Activated naive CD4-positive, alpha-beta T cell (primary cell): ENCODE measurements around the gene DNAH8.
"Not testable (repeated sequence)": the region's sequence is repeated elsewhere in the genome, so short reads cannot be mapped to it uniquely, and the experiment has no call there.

ENCODE experiments used
- DNase-seq, 4 experiments: peaks; one replicate each; lab custom pipeline; 2025; lab: John Stamatoyannopoulos, UW

DNAH8 gene

DNA sequence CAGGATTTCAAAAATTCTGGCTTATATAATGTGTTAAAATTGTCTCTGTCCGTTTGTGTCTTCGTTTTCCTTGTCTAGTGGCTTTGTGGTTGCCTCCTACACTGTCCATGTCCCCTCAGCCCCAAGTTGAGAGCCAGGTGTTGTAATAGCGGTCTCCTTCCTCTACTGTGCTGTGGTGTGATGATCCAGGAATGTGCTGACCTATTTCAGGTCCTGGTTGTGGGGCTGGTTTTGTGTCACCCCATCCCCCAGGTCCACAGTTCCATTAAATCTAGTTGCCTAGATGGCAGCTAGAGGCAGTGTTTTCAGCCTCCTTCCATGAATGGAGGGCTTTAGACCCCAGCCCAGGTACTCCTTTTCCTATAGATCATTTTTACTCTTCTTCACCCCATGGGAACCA lies 128.7 kb downstream of the DNAH8 start:
- no peak for DNase-seq

DNA sequence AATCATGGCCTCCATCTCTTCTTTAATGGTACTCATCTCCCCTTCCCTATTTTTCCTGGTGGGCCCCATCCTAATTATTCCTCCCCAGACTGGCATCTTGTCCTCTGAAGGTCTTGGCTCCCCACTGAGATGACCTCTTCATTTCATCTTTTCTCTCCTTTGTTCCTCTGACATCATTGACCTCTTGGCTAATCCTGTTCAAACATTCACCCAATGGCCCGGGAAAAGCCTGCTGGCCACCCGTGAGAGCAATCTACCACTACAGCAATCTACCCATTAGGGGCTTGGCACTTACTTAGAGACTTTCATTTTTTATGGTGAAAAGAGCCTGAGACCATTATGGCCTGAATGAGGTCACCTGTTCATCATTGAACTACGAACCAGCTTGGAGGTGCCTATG lies 130.8 kb downstream of the DNAH8 start:
- DNase-seq, result no peak

DNA sequence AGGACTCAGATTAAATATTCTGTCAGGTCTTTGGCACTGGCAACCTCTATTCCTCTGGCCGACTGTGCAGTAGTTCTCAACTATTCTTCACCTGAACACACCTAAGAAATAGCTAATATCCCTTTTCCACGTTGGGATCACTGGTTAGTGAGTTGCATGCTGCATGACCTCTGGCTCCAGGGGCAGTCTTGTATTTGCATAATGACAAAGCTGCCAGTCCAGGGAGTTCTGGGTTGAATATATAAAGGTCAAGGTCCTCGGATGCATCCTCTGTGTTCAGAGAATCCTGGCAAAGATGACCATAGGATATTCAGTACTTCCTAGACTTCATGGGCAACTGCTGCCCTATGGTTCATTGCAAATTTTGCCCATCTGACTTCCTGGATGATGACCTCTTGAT lies 131.2 kb downstream of the DNAH8 start:
- no peak for DNase-seq

DNA sequence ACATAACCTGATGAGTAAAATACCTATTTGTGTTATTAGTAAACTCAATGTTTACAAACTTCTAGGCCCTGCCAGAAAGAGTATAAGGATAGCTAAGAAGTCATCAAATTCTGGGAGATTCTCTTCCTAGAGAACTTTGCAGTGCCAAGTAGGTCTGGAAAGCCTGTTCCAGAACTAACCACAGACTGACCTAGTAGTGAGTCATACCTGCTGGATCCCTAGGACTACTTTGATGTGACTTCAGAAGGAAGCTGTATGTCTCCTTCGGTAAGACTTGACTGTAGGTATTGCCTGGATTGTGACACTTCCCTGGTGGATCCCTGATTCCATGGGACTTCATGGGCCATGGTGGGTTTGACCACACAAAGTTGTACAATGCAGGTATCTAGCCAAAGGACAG lies 131.7 kb downstream of the DNAH8 start:
- no peak for DNase-seq

DNA sequence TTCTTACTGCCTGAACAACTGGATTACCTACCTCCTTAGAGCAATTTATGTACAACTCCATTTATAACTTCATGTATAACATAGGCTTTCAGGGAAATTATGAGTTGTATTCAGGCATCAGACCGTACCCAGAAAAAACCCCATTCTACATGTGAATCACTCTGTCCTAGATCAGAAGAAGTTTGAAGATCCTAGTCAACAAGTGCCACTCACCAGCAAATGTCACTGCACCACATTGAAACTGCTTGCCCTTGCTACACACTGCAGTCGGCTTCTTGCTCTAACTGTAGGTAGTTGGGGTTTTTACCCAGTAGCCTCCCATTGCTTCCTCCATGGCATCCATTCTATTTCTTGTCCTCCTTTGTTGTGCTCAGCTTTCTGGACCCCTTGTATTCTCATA lies 132.4 kb downstream of the DNAH8 start:
- no peak for DNase-seq

DNA sequence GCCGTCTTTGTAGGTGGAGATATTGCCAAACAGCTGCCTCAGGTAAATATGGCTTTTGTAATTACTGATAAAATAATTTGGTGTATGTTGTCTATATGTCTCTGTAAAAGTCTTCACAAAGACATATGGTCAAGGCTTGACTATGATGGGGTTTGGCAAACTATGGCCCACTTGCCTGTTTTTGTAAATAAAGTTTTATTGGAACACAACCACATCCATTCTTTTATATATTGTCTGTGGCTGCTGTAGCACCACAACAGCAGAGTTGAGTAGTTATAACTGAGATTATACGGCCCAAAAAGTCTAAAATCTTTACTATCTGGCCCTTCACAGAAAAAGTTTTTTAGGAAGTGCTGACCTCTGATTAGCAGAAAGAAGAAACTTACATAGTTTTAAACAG lies 133.6 kb downstream of the DNAH8 start:
- DNase-seq, result no peak

DNA sequence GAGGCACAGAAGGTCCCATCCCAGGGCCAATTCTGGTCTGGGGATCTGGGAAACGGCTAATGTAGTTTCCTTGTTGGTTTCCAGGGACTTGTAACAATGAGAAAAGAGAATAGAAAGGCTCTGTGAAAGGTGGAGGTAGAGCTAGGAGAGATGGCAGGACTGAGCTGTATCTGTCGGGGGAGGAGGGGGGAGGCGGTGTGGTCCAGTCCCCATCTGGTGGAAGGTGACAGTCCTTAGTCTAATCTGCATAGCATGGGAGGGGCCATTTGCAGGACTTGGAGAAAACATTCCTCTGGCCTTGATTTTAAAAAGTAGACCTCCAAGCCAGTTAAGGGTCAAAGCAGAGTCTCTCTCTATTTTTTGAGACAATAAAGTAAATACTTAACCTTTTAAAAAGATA lies 137.1 kb downstream of the DNAH8 start:
- no peak for DNase-seq

DNA sequence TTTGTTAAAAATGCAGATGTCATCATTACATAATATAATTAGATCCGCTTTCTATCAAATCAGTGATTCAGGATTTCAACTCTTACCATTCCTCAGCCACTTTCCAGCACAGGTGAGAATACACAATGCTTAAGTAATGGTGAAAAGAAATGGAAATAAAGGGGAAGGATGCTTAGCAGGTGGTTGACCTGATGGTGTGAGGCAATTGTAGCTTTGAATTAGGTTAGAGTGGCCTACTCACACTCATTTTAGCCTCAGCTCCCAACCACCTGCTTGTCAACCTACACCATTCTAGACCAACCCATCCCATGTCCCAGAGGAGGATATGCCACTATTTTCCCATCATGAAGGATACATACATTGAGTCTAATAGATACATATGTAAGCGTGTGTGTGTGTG lies 138.1 kb downstream of the DNAH8 start:
- DNase-seq, result no peak

DNA sequence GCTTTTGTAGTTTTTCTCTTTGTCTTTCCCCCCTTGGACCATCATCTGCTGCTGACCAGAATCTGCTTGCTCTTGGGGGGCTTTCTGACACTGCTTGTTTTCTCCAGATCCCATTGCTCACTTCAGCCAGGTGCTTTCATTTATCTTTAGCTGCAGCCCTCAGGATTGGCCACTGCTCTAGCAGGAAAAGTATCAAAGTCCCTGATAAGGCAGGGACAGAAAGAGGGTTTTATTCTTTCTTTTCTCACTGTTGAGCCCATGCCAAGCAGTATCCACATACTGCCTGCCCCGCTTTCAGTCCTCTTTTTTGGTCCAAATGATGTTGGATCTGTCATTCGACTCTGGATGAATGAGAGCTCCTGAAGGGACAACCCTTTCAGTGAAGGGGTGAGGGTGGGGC lies 141.4 kb downstream of the DNAH8 start:
- no peak for DNase-seq

DNA sequence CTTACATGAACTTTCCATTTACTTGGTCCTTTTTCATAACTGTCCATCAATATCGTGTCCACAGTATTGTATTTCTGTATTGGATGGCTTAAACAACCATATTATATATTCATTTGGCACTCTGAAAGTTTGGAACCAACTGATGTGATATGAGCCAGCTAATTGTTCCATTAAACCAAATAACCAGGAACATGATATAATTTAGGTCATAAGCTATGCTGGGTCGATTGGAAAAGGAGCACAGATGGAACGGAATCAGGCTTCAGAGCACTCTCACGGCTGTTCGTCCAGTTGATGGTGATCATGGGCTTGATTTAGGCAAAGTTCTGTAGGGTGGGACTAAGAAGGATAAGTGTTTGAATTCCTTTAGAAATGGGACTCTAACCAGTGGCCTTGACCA lies 142.7 kb downstream of the DNAH8 start:
- no peak for DNase-seq

DNA sequence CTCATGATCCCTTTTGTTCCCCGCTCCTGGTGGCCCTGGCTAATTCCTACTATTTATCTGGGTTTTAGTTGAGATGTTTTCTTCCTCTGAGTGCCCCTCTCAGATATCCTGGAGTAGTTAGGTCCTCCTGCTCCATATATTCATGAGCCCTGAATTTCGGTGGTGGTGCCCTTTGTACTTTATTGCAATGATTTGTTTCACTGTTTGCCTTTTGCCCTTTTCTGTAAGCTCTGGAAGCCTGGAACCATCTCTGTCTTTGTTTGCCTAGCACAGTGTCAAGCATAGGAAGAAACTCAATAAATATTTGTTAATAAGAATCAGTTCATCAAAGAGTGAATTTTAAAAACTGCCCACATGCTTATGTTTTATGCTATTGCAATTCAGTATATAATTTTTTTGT lies 144.9 kb downstream of the DNAH8 start:
- DNase-seq, result no peak

DNA sequence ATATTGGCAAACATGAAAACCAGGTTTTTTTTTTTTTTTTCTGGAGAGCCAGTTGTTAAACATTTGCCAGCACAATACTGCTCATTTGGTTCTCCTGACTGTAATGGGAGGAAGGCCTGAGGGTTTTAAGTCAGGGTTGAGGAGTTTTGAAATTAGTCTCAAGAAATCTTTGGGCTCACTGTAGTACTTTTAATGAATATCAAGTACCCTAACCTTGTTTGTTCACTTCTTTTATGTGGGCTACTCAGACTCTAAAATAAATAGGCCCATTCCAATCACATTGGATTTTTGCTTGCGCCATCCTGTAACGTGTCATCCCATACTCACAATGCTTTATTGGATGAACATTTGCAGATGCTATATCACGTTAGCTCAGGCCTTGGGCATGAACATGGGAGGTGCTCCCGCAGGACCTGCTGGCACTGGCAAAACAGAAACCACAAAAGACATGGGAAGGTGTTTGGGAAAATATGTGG lies 146.9 kb downstream of the DNAH8 start:
- DNase-seq, result no peak

DNA sequence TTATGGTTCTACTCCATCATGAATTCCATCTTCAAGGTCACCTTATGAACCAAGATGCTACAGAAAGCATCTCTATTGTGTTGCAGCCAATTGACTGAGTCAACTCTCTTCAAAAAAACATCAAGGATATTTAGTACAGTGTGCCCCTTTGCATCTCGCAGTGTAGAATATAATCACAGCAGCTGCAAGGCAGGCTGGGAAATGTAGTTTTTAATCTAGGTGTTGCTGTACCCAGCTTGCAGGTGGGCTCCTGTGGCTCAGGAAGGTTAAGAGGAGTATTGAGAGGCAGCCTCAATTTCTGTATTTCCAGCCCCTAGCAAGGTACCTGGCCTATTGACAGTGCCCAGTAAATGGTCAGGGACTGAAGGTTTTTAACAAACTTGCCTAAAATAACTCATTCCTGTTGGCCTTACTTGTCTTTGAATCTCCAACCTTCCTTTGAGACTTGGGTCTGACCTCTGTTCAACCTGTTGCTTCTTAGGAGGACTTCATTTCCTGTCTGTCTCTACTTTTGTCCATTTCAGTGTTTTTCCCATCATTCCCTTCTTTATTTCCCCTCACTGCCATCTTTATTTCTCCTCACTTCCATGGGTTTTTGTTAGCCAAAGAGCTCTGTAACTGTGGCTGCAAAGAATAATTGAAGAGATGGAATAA lies 150.5 kb downstream of the DNAH8 start:
- no peak for DNase-seq

DNA sequence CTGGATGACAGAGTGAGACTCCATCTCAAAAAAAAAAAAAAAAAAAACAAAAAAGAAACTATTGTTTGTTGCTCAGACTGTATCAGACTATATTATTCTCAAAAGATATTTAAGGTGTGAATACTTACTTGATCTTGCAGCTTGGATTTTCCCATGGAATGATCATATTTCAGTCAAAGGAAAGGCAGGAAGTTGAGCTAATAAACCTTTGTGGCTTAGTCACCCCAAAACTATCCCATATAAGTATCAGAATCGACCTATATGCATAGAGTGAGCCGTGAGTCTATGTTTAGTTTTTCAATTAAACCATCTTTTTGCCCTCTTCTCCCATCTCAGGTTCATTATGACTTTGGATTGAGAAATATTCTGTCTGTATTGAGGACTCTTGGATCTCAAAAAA lies 152.6 kb downstream of the DNAH8 start:
- no peak for DNase-seq

DNA sequence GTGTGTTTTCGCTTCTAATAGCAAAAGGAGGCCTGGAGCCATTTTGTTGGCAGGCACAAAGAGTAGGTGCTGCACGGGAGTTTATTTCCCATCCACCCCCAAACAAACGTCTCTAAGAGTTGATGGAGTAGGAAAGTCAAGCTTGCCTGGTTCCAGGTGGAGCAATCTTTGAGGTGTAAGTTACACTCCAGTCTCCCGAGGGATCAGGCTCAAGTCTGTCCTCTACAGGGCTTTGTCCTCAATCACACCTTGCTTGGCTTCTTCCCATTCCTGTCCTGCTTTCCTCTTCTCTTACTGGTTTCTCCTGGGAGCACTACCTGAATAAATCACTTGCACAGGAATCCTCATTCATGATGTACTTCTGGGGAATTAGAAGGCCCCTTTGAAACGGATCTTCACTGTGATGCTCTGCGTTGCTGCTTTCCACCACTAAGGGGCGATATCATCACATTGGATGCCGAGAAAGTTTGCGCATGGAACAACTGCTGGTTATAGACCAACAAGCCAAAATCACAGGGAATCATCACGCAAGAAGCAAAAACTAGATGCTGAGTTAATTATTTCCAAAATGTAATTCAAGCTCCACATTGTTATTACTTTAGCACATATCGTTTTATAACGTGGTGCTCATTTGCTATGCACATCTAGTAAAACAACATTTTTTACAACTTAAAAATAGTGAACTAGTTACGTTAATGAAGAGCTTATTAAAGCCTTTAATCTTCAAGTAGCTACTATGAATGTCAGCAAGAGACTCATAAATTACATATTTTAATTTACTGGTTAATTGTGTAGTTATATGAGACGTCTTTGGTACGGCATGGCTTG lies 156.8 kb downstream of the DNAH8 start:
- DNase-seq, result peak; percentile 15 to 37 (median 20)

DNA sequence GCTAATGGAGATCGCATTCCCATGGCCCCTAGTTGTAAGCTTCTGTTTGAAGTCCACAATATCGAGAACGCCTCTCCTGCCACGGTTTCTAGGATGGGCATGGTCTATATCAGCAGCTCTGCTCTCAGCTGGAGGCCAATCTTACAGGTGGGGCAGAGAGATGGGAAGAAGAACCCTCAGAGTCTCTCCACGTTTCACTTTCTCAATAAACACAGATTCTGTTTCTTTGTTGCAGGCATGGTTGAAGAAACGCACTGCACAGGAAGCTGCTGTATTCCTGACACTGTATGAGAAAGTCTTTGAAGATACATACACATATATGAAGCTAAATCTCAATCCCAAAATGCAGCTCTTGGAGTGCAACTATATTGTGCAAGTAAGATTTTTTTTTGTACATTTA lies 157.9 kb downstream of the DNAH8 start:
- no peak for DNase-seq

DNA sequence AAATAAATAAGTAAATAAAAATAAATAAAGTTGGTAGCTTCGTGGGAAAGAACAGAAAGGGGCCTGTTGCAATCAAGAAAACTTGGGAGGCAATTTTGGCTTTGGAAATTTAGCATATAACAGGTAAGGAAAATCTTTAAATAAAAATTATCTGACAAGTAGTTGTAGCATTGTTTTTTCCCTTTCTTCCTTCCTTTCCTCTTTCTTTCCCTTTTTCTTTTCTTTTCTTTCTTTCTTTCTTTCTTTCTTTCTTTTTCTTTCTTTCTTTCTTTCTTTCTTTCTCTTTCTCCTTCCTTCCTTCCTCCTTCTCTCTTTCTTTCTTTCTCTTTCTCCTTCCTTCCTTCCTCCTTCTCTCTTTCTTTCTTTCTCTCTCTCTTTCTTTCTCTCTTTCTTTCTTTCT lies 158.7 kb downstream of the DNAH8 start:
- DNase-seq, result not testable (repeated sequence)

DNA sequence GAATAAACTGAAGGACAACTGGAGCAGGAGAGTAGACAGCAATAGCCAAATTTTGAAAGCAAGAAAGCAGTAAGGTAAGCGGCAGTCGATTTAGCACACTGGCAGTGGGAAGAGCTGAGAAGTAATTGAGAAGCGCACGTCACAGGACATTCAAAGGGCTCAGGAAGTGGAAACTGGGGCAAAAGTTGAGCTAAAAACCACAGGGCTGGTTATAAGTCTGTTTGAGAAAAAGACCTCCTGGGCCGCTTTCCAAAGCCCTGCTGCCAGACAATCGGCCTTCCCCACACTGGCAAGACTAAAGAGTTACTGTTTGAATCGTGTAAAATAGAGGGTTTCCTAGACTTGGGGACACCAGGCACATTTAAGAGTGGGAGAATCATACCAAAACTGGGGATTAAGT lies 161.4 kb downstream of the DNAH8 start:
- DNase-seq, result peak in 1 of 4 experiments; percentile 10

DNA sequence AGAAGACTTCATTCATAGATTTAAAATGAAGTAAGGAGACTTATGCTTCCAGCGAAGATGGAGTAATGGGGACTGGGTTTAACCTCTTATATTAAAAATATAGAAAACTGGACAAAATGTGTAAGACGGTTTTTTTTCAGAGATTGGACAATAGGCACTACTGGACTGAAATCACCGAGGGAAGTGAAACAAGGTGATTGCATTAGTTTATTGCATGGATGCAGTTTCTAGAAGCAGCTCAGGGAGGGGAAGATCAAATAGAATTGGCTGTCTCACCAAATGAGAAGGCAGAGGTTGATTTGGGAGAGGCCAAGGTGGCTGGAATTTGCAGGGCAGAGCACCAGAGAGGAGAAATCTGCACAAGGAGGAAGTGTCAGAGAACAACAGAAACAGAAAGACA lies 162.6 kb downstream of the DNAH8 start:
- DNase-seq, result no peak

DNA sequence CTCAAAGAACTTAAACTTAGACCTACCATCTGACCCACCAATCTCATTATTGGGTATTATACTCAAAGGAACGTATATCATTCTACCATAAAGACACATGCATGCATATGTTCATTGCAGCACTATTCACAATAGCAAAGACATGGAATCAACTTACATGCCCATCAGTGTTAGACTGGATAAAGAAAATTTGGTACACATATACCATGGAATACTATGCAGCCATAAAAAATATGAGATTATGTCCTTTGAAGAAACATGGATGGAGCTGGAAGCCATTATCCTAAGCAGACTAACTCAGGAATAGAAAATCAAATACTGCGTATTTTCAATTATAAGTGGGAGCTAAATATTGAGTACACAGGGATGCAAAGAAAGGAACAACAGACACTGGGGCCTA lies 167.0 kb downstream of the DNAH8 start:
- no peak for DNase-seq

DNA sequence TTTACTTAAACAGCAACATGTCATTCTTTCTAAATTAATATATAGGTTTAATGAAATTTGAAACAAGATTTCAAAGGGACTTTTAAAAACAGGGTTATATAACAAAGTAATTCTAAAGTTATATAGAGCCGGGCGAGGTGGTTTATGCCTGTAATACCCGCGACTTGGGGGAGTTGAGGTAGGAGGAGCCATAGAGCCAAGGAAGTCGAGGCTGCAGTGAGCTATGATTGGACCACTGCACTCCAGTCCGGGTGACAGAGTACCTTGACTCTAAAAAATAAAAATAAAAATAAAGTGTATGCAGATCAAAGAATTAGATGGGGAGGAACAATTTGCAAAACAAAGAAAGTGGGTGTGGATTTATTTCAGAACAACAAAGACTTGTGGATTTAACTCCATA lies 182.4 kb downstream of the DNAH8 start:
- no peak for DNase-seq

DNA sequence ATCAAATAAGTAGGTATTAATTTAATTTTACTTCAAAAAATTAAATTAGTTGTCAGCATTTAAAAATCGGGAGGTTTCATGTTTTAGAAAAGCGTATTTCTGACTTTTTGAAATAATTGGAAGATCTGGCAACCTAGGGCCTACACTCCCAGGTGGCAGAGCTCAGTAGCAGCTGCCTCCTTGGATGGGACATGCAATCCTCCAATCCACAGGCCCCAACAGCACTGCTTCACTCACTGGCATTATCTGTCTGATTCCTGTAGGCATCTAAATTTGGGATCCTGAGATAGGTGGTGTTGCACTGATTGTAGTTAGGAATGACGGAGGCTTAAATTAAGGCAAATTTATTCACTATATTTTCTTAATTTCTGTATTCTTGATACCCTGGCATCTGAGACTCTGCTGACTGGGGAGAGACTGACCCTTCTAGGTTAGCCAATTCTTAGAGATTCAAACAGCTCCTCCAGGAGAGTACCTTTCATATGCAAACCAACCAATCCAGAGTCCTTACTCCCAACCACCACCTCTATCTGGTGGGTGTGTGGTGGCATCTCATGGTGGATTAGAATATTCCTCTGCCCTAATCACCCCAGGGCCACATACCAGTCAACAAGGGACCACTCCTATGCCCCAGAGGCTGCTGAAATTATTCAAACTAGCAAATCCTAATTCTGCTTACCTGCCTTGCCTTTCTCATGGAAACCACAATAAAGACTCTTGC lies 186.9 kb downstream of the DNAH8 start:
- no peak for DNase-seq

DNA sequence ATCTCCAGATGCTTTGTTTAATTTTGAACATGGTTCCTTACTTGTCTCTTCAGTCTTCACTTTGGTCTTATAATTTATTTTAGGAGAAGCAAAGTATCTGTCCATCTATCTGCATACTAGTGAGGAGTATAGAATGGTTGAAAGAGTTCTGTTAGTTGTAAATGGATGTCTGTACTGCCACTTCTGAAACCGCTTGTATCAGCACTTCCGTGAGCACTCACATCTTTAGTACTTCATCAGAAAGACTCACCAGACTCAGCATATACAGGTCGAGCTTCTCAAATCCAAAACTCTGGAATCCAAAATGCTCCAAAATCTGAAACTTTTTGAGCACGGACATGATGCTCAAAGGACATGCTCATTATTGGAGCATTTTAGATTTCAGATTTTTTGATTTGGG lies 191.5 kb downstream of the DNAH8 start:
- DNase-seq, result no peak
